Left cardiac atrium (tissue), 4 donors: ENCODE measurements around the gene AKT2. TPM values are rescaled to one million over a fixed set of nuclear protein-coding genes. Genes with fewer than 3 reads are reported as not detected.

Experiments
- ATAC-seq, 2 donors: fragments of 200-7000 bp; cut with Tn5 transposase; one replicate each; pipeline ENCODE4 v1.9.1; 2020; ENCODE audit warnings: mild to moderate bottlenecking in 2 of 2, moderate library complexity in 2 of 2
- DNase-seq: peaks from one replicate; pipeline ENCODE4 v3.0.0-alpha.2; 2020
- intact Hi-C, 2 donors: fragments of 100-400 bp; cut with DNase I; formaldehyde crosslinking; loops; one replicate each; pipeline versions ENCODE4 v1.14.1 to v1.15.1; 2022 to 2023
- total RNA-seq, 2 donors: library from RNA; stranded (reverse); fragmentation: NEBNext Ultra II Directional; extraction: Animal tissue kit (Norgen Biotek cat#: 25700); gene quantifications; one replicate each; pipeline ENCODE4 v1.2.1, GENCODE V29; 2021
- donor health status: DM: no; HTN: yes; CAD: no.
- donor health status: DM: no; HTN: yes; CAD: no; lungs with severe emphysema.
- donor health status: DM: yes; HTN: yes; CAD: no.
- donor health status: Dilated cardiomyopathy.

Gene AKT2
- total RNA-seq, 2 donors from 2014 or later, result 110 to 119 TPM

DNA sequence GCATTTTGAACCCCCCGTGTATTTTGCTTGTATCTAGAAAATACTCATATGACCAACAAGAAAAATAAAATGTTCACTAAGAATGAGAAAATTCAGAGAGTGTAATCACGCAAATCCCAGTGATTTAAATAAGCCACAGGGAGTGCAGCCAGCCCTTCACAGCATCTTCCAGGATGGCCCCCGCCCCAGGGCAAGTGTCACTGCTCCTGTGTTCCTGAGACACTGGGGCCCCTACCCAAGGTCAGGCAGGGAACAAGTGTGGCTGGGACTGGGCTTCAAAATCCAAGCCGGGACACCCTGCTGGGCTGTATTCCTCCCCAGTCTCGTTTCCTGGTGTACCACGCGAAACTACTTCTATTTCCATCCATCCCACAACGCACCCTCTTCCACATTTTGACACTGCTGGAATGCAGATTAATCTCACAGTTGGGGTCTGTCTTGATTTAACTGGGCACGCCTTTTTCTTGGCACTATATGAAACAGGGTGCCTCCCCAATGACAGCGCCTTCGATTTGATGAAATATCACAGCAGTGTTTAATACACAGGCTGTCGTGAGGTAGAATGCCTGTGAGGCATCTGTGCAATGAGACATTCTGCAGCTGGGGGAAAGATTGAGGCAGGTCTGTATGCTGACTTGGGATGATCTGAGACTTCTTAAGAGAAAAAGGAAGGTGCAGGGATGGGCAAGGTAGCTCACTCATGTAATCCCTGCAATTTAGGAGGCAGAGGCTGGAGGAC lies 40.4 kb downstream of the AKT2 start:
- no peak for ATAC-seq
- intact Hi-C loops, result no loop called here
- no peak for DNase-seq

GRCh38 chr19:40243181-40243580 lies 42.0 kb downstream of the AKT2 start:
- ATAC-seq (no peak), DNase-seq (no peak)
- intact Hi-C loops, result no loop called here

DNA sequence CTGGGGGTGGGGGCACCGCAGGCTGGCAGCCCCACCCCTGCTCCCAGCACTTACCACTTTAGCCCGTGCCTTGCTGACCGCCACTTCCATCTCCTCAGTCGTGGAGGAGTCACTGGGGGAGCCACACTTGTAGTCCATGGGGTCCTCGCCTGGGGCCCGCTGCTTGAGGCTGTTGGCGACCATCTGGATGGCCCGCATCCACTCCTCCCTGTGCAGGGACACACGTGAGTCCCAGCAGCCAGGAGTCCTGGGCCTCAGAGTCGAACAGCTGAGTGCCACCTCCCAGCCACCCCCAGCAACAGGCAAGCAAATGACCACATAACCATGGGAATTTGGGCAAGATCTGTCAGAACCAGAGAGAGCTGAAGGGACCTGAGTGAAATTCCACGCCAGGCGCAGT lies 42.7 kb downstream of the AKT2 start:
- ATAC-seq (peak in 1 of 2 donors; percentile 10), DNase-seq (no peak)
- intact Hi-C loops, result no loop called here

GRCh38 chr19:40241809-40242384 lies 43.2 kb downstream of the AKT2 start:
- ATAC-seq (peak; percentile 81 to 87), DNase-seq (peak; percentile 87)
- intact Hi-C loops, result no loop called here

DNA sequence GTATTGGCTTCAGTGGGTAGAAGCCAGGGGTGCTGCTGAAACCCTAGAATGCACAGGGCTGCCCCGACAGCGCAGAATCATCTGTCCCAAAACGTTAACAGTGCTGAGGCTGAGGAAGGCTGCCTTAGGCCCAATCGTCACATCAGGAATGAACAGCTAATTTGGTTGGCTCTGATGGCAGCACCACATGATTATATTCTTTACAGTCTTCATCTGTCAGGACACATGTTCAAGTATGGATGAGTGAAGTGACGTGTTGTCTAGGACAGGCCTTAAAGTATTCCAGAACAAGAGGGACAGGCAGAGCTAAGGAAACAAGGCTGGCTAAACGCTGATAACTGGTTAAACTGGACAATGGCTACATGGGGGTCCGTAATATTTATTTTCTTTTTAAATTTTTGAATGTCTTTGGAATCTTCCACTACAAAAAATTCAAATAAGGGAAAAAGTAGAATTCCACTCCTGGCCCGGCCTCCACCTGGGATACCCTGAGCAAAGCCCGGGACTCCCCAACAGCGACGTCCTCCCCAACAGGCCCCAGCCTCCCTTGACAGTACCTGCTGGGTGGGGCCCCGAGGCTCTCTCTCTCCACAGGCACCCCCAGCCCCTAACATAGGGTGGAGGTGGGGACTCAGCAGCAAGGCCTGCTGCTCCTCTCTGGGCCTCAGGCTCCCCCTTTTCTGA lies 43.9 kb downstream of the AKT2 start:
- ATAC-seq (peak in 1 of 2 donors; percentile 3), DNase-seq (no peak)
- intact Hi-C loops, result no loop called here

- intact Hi-C loops, result no loop called here
- DNase-seq (no peak), ATAC-seq (no peak)
Measured at GRCh38 chr19:40240332-40240731, 44.8 kb downstream of the AKT2 start.

- ATAC-seq (no peak), DNase-seq (no peak)
- intact Hi-C loops, result no loop called here
Measured at GRCh38 chr19:40239415-40240226, 45.5 kb downstream of the AKT2 start.

- intact Hi-C loops, result no loop called here
- ATAC-seq, result no peak
- no peak for DNase-seq
Measured at GRCh38 chr19:40238775-40239174, 46.4 kb downstream of the AKT2 start.

- ATAC-seq, result no peak
- intact Hi-C loops, result no loop called here
- DNase-seq, result no peak
Measured at GRCh38 chr19:40237791-40238190, 47.4 kb downstream of the AKT2 start.

- DNase-seq (no peak), ATAC-seq (no peak)
Measured at GRCh38 chr19:40236366-40236765, 48.8 kb downstream of the AKT2 start.

GRCh38 chr19:40236026-40236355 lies 49.2 kb downstream of the AKT2 start:
- ATAC-seq (no peak), DNase-seq (no peak)
- intact Hi-C loops, result no loop called here

More at GRCh38 chr19:40236366-40236765, 48.8 kb downstream of the AKT2 start:
- intact Hi-C loops, result no loop called here

DNA sequence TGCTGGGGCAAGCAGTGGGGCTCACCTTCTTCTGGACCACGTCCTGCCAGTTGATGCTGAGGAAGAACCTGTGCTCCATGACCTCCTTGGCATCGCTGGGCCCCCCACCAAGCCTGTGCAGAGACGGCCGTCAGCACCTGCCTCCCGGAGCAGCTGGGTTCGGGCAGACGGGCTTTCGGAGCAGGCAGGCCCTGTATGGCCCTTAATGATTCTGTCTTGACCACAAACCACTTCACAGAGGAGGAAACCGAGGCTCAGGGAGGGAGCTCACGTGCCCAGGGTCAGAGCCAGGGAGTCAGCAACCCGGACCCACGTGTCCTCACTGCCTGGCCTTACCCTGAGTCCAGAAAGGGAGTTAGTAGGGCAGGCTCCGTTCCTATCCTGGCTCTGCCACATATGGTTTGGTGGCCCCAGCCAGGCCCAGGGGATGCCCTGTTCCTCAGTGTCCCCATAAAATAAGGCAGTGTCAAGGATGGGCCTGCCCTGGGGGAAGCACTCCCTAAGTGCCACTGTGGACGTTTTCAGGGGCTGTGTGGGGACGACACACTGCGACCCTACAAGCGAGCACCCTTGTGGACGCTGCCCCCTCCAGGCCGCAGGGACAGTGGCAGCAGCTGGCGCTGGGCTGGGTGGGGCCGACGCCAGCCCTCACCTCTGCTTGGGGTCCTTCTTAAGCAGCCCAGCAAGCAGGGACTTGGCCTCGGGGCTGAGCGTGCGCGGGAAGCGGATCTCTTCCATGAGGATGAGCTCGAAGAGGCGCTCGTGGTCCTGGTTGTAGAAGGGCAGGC lies 49.7 kb downstream of the AKT2 start:
- ATAC-seq, result no peak
- intact Hi-C loops, result no loop called here
- no peak for DNase-seq

GRCh38 chr19:40234429-40235237 lies 50.5 kb downstream of the AKT2 start:
- DNase-seq (no peak), ATAC-seq (no peak)
- intact Hi-C loops, result no loop called here

- intact Hi-C loops, result no loop called here
- DNase-seq, result no peak
- no peak for ATAC-seq
Measured at GRCh38 chr19:40233811-40234389, 51.2 kb downstream of the AKT2 start.

DNA sequence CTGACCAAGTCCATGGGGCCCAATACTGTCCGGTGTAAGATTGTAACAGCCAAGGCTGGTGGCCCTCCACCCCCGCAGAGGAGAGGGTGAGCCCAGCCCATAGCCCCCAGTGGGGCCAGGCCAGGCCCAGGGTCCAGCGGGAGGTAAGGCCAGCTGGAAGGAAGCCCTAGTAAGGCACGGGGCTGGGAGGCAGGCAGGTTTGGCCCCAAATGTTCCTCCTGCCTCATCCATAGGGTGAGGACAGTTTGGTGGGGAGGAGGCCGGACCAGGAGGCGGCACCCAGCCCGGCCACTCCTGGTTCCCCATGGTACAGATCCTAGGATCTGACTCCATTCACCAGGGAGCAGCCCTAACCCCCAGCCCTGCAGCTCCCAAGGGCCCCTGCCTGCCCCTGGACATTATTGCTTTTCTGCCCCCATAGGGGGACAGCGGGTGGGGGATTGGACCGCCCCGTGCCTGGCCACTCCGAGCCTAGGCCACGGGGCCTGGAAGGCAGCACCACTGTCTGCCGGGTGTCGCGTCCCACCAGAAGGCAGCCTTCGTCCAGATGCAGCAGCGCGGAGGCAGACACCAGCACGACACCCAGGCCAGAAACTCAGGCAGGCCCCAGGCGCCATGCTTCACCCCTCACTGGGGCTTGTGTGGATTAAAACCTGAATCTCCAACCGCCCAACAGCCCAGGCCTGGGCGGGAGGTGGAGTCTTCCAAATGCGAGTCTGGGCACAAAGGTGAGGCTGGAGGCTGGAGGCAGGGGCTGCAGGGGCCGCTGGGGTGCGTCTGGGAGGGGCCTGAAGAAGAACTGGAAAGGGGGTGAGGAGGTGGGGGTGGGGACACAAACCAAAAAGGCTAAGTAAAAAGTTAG lies 52.0 kb downstream of the AKT2 start:
- intact Hi-C loops, result no loop called here
- ATAC-seq, result no peak
- no peak for DNase-seq

GRCh38 chr19:40232479-40232878 lies 52.7 kb downstream of the AKT2 start:
- no peak for DNase-seq
- intact Hi-C loops, result no loop called here
- peak; percentile 7 to 56 for ATAC-seq
